H1 (cell line): ENCODE results near the gene MNX1. TPM values are rescaled to one million over a fixed set of nuclear protein-coding genes. Genes with fewer than 3 reads are reported as not detected.

Experiments used
- CEBPB ChIP-seq: IDR thresholded peaks from 2 replicates; pipeline ENCODE4 v1.6.1; 2012; ENCODE audit warnings: low read depth, low read length
- CREB1 ChIP-seq: IDR thresholded peaks from 2 replicates; pipeline ENCODE4 v1.6.1; 2012; ENCODE audit warnings: inconsistent platforms
- EZH2 ChIP-seq: fragments of 200-600 bp; sonication (generic); IDR thresholded peaks from 2 replicates; pipeline ENCODE4 v1.7.1; 2012; ENCODE audit warnings: low read depth, mild to moderate bottlenecking, moderate library complexity, low read length, inconsistent platforms; ENCODE audit not compliant: severe bottlenecking
- POLR2AphosphoS5 ChIP-seq: IDR thresholded peaks from 2 replicates; pipeline ENCODE4 v1.6.1; 2011; ENCODE audit warnings: low read depth, low read length
- SP2 ChIP-seq: IDR thresholded peaks from 2 replicates; pipeline ENCODE4 v1.6.1; 2012; ENCODE audit warnings: mild to moderate bottlenecking, low read length, inconsistent platforms
- polyA plus RNA-seq, 7 experiments: library from polyadenylated mRNA; depleted of rRNA in 3 of 7; stranded (reverse) in 5 of 7; unstranded in 2 of 7; fragments of >200 nt in 5 of 7; fragments of 200-250 nt in 2 of 7; gene quantifications; 1 replicate in 5 of 7; 2 replicates in 1 of 7; 4 replicates in 1 of 7; pipeline versions ENCODE4 v1.2.1 to v1.2.3, GENCODE V29; 2011 to 2013; ENCODE audit warnings: missing spikeins in 2 of 7, mixed read lengths in 2 of 7
- total RNA-seq: library from RNA; stranded (reverse); fragmentation: NEBNext Ultra II Directional; extraction: Animal tissue kit (Norgen Biotek cat#: 25700); gene quantifications from 2 replicates; pipeline ENCODE4 v1.2.1, GENCODE V29; 2021

The MNX1 gene
- total and polyA plus RNA-seq, 2 of the 8 experiments (the other 6 are each of a cell fraction or from before 2014, with no cell fraction given), result 0.39 TPM; not detected in 1

DNA sequence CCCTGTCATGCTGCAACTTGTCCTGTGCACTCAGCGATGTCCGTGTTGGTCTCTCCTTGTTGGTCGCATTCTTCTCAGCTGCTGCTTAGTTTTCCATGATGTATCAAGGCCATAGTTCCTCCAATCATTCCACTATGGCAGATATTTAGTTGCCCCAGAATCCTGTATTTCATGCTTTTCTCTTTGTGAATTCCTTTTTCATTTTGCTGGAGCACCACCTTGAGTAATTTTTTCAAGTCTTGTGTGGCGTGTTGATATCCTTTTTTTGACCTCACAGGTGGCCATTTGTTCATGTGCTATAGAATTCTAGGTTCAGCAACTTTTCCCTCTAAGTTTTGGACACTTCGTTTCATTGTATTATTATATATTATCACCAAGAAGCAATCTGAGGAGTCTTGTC, 42.7 kb upstream of the MNX1 start (continued):
- TF ChIP-seq EZH2, result no peak
- no peak for TF ChIP-seq POLR2AphosphoS5
- no peak for TF ChIP-seq SP2
- no peak for TF ChIP-seq CEBPB
- no peak for TF ChIP-seq CREB1
